GM12873 (cell line): ENCODE results near the gene MED13L.

Experiments
- TF ChIP-seq, protein P1 (sequence below): IDR thresholded peaks from 2 replicates; pipeline ENCODE4 v1.5.1; 2012; ENCODE audit warnings: low read depth, mild to moderate bottlenecking, moderate library complexity, low read length, control low read depth; ENCODE audit not compliant: insufficient read depth; ENCODE audit errors: missing control alignments

MED13L gene

DNA sequence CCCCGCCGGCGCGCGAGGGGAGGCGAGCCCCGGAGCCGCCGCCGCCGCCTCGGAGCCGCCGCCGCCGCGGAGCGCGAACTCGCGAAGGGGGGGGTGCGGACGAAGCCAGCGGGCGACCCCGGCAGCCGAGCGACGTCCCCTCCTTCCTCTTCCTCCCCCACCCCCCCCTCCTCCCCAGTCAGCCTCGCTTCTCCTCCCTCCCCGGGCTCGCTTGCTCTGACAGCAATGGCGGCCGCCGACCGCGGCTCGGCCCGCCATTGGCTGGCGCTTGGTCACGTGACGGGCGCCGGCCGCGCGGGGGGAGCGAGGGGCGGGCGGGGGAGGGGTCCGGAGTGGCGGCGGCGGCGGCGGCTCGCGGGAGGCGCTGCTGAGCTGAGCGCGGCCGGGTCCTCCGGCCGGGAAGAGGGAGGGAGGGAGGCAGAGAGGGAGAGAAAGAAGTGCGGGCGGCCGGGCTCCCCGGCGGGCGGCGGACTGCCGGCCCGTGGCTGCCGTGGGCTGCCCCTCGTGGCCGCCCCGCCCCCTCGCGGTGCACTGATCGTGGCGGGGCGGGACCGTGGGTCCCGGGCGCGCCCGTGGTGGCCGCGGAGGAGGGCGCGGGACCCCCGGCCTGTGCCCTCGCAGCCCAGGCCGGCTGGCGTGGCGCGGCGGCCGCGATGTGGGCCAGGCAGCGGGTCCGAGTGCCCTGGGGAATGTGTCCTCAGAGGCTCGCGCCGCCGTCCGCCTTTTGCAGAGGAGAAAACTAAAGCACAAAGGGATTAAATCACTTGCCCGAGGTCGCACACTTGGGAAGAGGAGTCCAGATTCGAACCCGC, at the start of gene MED13L:
MED13L (minus strand) TSS at position 227 of the 812 bp plus-strand sequence. CDS start 562 bp downstream, outside the sequence.
- TF ChIP-seq, protein P1, sequence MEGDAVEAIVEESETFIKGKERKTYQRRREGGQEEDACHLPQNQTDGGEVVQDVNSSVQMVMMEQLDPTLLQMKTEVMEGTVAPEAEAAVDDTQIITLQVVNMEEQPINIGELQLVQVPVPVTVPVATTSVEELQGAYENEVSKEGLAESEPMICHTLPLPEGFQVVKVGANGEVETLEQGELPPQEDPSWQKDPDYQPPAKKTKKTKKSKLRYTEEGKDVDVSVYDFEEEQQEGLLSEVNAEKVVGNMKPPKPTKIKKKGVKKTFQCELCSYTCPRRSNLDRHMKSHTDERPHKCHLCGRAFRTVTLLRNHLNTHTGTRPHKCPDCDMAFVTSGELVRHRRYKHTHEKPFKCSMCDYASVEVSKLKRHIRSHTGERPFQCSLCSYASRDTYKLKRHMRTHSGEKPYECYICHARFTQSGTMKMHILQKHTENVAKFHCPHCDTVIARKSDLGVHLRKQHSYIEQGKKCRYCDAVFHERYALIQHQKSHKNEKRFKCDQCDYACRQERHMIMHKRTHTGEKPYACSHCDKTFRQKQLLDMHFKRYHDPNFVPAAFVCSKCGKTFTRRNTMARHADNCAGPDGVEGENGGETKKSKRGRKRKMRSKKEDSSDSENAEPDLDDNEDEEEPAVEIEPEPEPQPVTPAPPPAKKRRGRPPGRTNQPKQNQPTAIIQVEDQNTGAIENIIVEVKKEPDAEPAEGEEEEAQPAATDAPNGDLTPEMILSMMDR = no peak

GRCh38 chr12:116325336-116325664, 47.8 kb upstream of the MED13L start:
- TF ChIP-seq, protein P1 = no peak

DNA sequence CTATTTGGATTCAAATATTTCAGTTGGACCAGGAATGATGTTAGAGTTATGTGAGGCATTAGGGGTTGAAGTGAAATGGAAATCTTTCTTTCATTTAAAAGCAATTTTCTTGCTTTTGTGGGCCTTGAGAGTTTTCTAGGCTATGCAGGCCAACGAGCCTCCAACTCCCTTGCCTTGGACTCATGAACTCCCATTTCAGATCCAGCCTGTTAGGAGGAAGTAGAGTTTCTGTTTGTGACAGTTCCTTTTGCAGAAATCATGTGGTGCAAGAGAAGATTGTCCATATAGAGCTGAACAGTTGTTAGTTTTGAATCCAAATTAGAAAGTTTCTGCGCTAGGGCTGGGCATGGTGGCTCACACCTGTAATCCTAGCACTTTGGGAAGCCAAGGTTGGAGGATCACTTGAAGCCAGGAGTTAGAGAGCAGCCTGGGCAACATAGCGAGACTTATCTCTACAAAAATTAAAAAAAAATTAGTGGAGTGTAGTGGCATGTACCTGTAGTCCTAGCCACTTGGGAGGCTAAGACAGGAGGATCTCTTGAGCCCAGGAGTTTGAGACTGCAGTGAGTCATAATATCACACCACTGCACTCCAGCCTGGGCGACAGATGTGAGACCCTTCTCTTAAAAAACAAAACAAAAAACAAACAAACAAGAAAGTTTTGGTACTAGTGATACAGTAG, 47.3 kb upstream of the MED13L start:
- TF ChIP-seq, protein P1 = no peak

DNA sequence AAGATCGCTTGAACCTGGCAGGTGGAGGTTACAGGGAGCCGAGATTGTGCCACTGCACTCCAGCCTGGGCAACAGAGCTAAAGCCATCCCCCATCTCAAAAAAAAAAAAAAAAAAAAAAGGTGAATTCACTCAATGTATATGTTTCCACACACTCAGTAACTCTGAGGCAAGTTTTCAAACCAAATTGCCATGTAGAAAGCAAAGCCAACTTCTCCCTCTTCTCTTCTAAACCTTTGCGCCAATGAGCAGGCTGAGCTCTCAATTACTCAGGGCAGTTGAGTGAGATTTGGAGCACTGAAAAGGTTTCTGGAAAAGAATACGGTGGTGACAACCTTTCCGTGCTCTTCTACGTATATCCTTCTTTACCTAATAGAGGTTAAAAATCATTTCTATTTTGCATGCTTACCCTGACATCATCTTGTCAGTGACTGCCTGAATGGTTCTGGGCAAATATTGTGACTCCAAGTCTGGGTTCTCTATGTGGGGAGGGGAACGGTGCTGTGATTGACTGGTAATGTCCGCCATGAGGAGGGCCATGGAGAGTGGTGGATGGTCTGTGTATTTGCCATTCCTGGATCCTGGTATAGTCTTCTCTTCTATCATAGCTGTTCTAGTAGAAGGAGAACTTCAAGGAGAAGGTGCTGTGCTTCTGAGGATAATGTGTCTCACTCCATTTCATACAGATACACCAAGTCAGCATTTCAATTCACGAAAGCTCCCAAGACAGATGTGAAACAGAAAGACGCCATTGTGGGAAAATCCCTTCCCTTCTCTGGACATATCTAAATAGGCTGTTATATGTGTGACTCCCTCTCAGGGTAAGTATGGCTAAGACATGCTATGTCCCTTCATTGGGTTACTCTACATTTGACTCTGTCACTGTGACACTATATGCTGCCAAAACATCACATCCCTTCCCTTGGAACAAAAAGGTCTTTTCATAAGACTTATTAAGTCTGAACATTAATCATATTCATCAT, 46.2 kb upstream of the MED13L start:
- TF ChIP-seq, protein P1 = no peak

DNA sequence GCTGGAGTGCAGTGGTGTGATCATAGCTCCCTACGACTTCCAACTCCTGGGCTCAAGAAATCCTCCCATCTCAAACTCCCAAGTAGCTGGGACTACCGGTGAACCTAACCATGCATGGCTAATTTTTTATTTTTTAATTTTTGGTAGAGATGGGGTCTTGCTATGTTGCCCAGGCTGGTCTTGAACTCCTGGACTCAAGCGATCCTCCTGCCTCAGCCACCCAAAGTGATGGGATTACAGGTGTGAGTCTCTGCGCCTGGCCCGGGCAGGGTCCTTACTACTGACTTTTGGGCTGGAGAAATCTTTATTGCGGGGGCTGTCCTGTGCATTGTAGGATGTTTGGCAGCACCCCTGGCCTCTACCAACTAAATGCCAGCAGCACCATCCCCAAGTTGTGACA, 44.4 kb upstream of the MED13L start:
- TF ChIP-seq, protein P1 = no peak

- TF ChIP-seq, protein P1 = no peak
Measured at GRCh38 chr12:116320791-116321217, 43.3 kb upstream of the MED13L start.
